HepG2 (cell line): ENCODE results near the gene CCT7. TPM values are rescaled to one million over a fixed set of nuclear protein-coding genes. Genes with fewer than 3 reads are reported as not detected.

Experiments used
- AGO1 ChIP-seq: fragments of 200-400 bp; formaldehyde crosslinking; IDR thresholded peaks from 2 replicates; pipeline ENCODE4 v1.6.1; 2017; ENCODE audit warnings: mild to moderate bottlenecking, low read depth, low read length, moderate library complexity; ENCODE audit not compliant: poor library complexity, severe bottlenecking
- FOXA3 ChIP-seq: IDR thresholded peaks from 2 replicates; pipeline ENCODE4 v1.6.1; 2016; ENCODE audit warnings: missing genetic modification reagents, missing compliant biosample characterization
- GFI1 ChIP-seq: sonication (generic); formaldehyde crosslinking; IDR thresholded peaks from 2 replicates; pipeline ENCODE4 v1.5.0; 2020; ENCODE audit warnings: missing genetic modification reagents, mild to moderate bottlenecking, borderline replicate concordance
- HOXA5 ChIP-seq: sonication (generic); formaldehyde crosslinking; IDR thresholded peaks from 2 replicates; pipeline ENCODE4 v1.4.0; 2020; ENCODE audit warnings: missing genetic modification reagents
- IKZF5 ChIP-seq: IDR thresholded peaks from 2 replicates; pipeline ENCODE4 v1.6.1; 2018; ENCODE audit warnings: missing genetic modification reagents, mild to moderate bottlenecking, missing compliant biosample characterization
- KMT2B ChIP-seq: IDR thresholded peaks from 2 replicates; pipeline ENCODE4 v1.6.1; 2016; ENCODE audit warnings: missing genetic modification reagents, missing compliant biosample characterization
- NFRKB ChIP-seq: fragments of 450-650 bp; IDR thresholded peaks from 2 replicates; pipeline ENCODE4 v1.6.1; 2017
- PREB ChIP-seq: sonication (generic); formaldehyde crosslinking; IDR thresholded peaks from 2 replicates; pipeline ENCODE4 v1.4.0; 2020; ENCODE audit warnings: missing genetic modification reagents
- RFX5 ChIP-seq: IDR thresholded peaks from 2 replicates; pipeline ENCODE4 v1.6.1; 2011; ENCODE audit warnings: low read depth, low read length, improper control_type of control experiment
- SMAD3 ChIP-seq: sonication (generic); formaldehyde crosslinking; IDR thresholded peaks from 2 replicates; pipeline ENCODE4 v1.4.0; 2020; ENCODE audit warnings: missing genetic modification reagents
- TSC22D2 ChIP-seq: sonication (generic); formaldehyde crosslinking; IDR thresholded peaks from 2 replicates; pipeline ENCODE4 v1.5.1; 2020; ENCODE audit warnings: missing genetic modification reagents, mild to moderate bottlenecking, borderline replicate concordance
- YY1 ChIP-seq: IDR thresholded peaks from 2 replicates; pipeline ENCODE4 v1.6.1; 2011; ENCODE audit warnings: low read length, low read depth, moderate library complexity, mild to moderate bottlenecking; ENCODE audit not compliant: insufficient read depth, insufficient replicate concordance
- ZKSCAN8 ChIP-seq: IDR thresholded peaks from 2 replicates; pipeline ENCODE4 v1.6.1; 2016; ENCODE audit warnings: borderline replicate concordance, missing genetic modification reagents, missing compliant biosample characterization
- ZNF280D ChIP-seq: sonication (generic); formaldehyde crosslinking; IDR thresholded peaks from 2 replicates; pipeline ENCODE4 v1.5.1; 2020; ENCODE audit warnings: mild to moderate bottlenecking, missing genetic modification reagents
- ZNF383 ChIP-seq: sonication (generic); formaldehyde crosslinking; IDR thresholded peaks from 2 replicates; pipeline ENCODE4 v1.4.0; 2020; ENCODE audit warnings: missing genetic modification reagents, mild to moderate bottlenecking, borderline replicate concordance
- ZNF530 ChIP-seq: sonication (generic); formaldehyde crosslinking; IDR thresholded peaks from 2 replicates; pipeline ENCODE4 v1.5.0; 2020; ENCODE audit warnings: low read depth, mild to moderate bottlenecking, missing genetic modification reagents
- polyA plus RNA-seq, 8 experiments: library from polyadenylated mRNA; depleted of rRNA in 3 of 8; stranded (reverse) in 7 of 8; unstranded in 1 of 8; fragments of >200 nt; fragmentation: Illumina TruSeq in 4 of 8; extraction: Trizol in 4 of 8; gene quantifications; 2 replicates each; pipeline versions ENCODE4 v1.2.1 to v1.2.3, GENCODE V29; 2011 to 2016; ENCODE audit warnings: low read depth in 4 of 8, missing spikeins in 1 of 8, mixed read lengths in 1 of 8; ENCODE audit not compliant: insufficient read depth in 1 of 8
- total RNA-seq, 5 experiments: library from RNA; depleted of rRNA; stranded (reverse); fragments of >200 nt; fragmentation: Illumina TruSeq; extraction: Trizol; gene quantifications; 2 replicates each; pipeline ENCODE4 v1.2.3, GENCODE V29; 2016; ENCODE audit warnings: low read depth in 1 of 5
- TF ChIP-seq, protein P1 (sequence below): sonication (generic); formaldehyde crosslinking; IDR thresholded peaks from 2 replicates; pipeline ENCODE4 v1.4.0; 2020; ENCODE audit warnings: missing genetic modification reagents

The CCT7 gene
- total and polyA plus RNA-seq, 2 of the 13 experiments (the other 11 are each of a cell fraction or from before 2014, with no cell fraction given) = 347 to 517 TPM

GRCh38 chr2:73214120-73215035 is 19.7 kb upstream of the CCT7 start, which contains the start of gene SMYD5 (continued):
- TF ChIP-seq SMAD3 (CRISPR knock-in tag) (peak; percentile 90), NFRKB (no peak), YY1 (peak; percentile 99), ZNF383 (CRISPR knock-in tag) (peak; percentile 98; the same call in 1 of the 2 replicates), RFX5 (0 out of 2 replicates have a peak, but pooled peaks have one; percentile 30), GFI1 (CRISPR knock-in tag) (no peak; the same call in 1 of the 2 replicates), PREB (CRISPR knock-in tag) (no peak), IKZF5 (CRISPR knock-in tag) (peak; percentile 52; the same call in 1 of the 2 replicates), ZNF530 (no peak), KMT2B (CRISPR knock-in tag) (peak; percentile 90), ZNF280D (CRISPR knock-in tag) (peak; percentile 88), ZKSCAN8 (CRISPR knock-in tag) (no peak), AGO1 (no peak), FOXA3 (CRISPR knock-in tag) (no peak; the same call in none of the 2 replicates), TSC22D2 (CRISPR knock-in tag) (peak; percentile 0; the same call in 1 of the 2 replicates), HOXA5 (CRISPR knock-in tag) (peak; percentile 72)
- TF ChIP-seq, protein P1, sequence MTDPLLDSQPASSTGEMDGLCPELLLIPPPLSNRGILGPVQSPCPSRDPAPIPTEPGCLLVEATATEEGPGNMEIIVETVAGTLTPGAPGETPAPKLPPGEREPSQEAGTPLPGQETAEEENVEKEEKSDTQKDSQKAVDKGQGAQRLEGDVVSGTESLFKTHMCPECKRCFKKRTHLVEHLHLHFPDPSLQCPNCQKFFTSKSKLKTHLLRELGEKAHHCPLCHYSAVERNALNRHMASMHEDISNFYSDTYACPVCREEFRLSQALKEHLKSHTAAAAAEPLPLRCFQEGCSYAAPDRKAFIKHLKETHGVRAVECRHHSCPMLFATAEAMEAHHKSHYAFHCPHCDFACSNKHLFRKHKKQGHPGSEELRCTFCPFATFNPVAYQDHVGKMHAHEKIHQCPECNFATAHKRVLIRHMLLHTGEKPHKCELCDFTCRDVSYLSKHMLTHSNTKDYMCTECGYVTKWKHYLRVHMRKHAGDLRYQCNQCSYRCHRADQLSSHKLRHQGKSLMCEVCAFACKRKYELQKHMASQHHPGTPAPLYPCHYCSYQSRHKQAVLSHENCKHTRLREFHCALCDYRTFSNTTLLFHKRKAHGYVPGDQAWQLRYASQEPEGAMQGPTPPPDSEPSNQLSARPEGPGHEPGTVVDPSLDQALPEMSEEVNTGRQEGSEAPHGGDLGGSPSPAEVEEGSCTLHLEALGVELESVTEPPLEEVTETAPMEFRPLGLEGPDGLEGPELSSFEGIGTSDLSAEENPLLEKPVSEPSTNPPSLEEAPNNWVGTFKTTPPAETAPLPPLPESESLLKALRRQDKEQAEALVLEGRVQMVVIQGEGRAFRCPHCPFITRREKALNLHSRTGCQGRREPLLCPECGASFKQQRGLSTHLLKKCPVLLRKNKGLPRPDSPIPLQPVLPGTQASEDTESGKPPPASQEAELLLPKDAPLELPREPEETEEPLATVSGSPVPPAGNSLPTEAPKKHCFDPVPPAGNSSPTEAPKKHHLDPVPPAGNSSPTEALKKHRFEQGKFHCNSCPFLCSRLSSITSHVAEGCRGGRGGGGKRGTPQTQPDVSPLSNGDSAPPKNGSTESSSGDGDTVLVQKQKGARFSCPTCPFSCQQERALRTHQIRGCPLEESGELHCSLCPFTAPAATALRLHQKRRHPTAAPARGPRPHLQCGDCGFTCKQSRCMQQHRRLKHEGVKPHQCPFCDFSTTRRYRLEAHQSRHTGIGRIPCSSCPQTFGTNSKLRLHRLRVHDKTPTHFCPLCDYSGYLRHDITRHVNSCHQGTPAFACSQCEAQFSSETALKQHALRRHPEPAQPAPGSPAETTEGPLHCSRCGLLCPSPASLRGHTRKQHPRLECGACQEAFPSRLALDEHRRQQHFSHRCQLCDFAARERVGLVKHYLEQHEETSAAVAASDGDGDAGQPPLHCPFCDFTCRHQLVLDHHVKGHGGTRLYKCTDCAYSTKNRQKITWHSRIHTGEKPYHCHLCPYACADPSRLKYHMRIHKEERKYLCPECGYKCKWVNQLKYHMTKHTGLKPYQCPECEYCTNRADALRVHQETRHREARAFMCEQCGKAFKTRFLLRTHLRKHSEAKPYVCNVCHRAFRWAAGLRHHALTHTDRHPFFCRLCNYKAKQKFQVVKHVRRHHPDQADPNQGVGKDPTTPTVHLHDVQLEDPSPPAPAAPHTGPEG = peak; percentile 36; the same call in 1 of the 2 replicates
